Amygdala (tissue), 56 donors: ENCODE data around the gene STK11IP.

ENCODE experiments used
- DNase-seq, 56 donors: peaks; one replicate each; lab custom pipeline; 2025; lab: John Stamatoyannopoulos, UW

Gene STK11IP

GRCh38 chr2:219631904-219632759 lies 34.5 kb downstream of the STK11IP start:
- no peak for DNase-seq

- no peak for DNase-seq
These were observed 35.1 kb downstream of the STK11IP start for GRCh38 chr2:219632760-219633105.

- no peak for DNase-seq
These were observed 35.8 kb downstream of the STK11IP start for GRCh38 chr2:219633276-219634065.

DNA sequence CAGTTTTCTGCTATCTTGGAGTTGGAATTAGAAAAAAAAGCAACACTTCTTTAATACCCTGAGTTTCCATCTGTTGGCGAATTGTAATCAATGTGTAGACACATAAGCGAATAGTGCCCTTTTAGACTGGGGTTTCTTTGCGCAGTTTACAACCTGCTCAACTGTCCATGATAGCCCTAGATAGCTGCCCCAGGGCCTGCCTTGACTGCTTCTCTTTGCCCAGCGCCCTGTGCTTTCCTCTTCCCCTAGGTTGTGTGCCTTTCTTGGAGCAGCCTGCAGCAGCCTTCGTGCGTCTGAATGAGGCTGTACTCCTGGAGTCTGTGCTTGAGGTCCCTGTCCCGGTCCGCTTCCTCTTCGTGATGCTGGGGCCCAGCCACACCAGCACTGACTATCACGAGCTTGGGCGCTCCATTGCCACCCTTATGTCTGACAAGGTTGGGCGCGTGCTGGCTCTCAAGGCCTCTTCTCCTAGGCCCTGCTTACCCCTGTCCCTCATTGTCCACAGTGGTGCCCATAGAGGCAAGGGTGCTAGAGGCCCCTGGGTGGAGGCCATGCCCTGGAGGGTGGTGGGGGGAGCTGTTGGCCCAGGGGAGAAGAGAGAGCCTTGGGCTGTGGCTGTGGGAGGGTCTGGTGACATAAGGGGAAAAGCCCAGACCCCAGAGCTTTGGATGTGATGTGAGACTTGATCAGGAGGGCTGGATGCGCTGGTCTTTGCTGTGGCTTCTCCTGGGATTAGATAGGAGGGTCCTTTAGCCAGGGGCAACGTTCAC lies 36.7 kb downstream of the STK11IP start:
- no peak for DNase-seq

DNA sequence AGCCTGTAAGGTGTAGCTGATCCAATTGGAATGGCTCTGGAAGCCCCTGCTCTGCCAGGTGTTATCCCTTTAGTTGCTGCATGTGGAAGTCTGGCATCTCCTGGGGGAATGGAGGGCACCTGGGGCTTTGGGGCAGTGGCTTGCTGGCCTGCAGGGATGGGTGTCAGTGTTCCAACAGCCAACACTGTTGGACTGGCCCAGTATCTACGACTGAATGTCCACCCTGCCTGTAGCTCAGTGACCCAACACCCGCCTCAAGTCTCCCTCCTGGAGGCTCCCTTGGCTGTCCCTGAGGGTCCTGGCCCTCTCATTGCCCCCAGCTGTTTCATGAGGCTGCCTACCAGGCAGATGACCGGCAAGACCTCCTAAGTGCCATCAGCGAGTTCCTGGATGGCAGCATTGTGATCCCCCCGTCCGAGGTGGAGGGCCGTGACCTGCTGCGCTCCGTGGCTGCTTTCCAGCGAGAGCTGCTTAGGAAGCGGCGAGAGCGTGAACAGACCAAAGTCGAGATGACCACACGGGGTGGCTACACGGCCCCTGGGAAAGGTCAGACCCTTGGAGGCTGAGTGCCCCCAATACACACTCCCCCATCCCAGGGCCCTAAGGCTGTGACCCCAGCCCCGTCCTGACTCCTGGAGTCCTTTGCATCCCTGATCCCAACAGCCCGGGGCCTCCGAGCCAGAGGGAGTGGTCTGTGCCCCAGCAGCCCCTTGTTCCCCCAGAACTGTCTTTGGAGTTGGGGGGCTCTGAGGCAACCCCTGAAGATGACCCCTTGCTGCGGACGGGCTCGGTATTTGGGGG lies 37.5 kb downstream of the STK11IP start:
- DNase-seq: no peak

DNA sequence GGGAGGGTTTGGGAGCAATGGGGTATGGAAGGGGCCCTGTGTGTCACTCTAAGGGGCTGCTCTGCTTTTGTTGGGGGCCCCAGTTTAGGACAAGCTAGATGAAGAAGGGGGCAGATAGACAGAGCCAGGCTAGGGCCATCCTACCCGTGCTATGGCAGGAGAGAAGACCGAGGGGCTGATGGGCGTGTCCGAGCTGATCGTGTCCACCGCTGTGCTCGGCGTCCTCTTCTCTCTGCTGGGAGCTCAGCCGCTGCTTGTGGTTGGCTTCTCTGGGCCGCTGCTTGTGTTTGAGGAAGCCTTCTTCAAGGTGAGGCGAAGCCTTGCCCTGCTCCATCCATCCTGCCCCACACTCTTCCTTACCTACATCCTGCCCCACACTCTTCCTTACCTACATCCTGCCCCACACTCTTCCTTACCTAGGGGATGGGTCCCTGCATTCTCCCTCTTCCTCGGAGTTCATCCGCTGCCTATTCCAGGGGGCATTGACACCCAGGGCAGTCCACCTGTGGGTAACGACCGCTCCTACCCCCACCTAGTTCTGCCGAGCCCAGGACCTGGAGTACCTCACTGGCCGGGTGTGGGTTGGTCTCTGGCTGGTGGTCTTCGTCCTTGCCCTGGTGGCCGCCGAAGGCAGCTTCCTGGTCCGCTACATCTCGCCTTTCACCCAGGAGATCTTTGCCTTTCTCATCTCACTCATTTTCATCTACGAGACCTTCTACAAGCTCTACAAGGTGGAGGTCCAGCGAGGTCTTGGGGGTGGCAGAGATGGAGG lies 38.7 kb downstream of the STK11IP start:
- DNase-seq: no peak

GRCh38 chr2:219636941-219637841 lies 39.5 kb downstream of the STK11IP start:
- no peak for DNase-seq

DNA sequence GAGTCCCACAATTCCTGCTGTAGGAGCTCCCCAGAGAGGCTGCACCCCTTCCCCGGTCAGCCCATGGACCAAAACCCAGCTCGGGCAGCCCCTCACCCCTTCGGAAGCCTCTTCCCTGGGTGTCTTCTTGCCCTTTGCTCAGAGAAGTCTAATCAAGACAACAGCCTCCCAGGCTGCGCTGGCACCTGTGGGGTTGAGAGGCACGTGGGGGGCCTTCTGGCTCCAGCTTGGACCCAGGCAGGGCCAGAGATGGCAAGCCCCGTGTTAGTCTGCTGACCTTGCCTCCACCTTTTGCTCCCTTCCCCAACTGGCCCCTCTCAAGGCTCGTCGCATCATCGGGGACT lies 40.2 kb downstream of the STK11IP start:
- DNase-seq: no peak

GRCh38 chr2:219638217-219638947 lies 40.7 kb downstream of the STK11IP start:
- no peak for DNase-seq

- DNase-seq: no peak
These were observed 41.5 kb downstream of the STK11IP start for GRCh38 chr2:219638948-219639755.

DNA sequence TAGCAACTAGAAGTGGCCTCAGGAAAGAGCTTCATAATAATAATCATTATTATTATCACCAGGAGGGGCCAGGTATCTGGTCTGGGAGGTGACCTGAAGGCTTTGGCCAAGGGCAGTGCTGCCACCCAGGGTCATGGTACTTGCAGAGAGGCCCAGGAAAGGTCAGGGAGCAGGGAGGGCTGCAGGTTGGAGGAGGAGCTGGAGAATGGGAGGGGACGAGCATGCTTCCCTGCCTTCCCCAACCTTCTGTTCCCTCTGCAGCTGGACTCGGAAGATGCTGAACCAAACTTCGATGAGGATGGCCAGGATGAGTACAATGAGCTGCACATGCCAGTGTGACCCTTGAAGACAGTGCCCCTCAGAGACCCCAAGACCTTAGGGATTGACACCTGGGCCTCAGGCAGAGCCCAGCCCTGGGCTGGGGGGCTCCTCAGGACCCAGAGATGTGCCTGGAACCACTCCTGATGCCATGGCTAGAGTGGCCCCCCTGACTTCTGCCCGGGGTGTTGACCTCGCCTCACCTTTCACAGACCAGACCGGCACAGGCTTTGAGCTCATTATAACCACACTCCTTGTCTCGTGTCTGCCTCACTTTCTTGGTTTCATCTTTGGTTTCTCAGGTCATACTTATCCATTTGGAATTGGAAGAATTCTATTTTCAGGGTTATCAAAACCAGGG lies 43.9 kb downstream of the STK11IP start:
- no peak for DNase-seq

DNA sequence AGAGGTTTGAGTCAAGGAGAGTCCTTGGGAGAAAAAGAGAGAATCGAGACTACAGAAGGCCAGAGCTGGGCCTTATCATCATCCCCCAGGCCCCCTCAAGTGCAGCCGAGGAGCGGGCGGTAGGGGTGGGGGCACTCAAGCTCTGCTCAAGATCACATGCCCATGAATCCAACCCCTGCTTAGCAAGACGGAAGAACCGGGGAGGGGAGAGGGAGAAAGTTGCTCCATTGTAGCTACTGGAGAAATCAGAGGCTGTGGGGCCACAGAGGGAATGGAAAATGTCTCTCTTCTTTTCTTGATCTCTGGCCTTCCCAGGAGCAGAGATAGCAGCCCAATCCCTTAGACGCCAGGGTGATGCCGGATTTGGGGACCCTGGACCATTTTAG lies 44.4 kb downstream of the STK11IP start:
- DNase-seq: no peak

GRCh38 chr2:219642465-219643083 lies 44.9 kb downstream of the STK11IP start:
- DNase-seq: peak; percentile 15 to 96 (median 90)

- no peak for DNase-seq
These were observed 45.4 kb downstream of the STK11IP start for GRCh38 chr2:219643084-219643473.

DNA sequence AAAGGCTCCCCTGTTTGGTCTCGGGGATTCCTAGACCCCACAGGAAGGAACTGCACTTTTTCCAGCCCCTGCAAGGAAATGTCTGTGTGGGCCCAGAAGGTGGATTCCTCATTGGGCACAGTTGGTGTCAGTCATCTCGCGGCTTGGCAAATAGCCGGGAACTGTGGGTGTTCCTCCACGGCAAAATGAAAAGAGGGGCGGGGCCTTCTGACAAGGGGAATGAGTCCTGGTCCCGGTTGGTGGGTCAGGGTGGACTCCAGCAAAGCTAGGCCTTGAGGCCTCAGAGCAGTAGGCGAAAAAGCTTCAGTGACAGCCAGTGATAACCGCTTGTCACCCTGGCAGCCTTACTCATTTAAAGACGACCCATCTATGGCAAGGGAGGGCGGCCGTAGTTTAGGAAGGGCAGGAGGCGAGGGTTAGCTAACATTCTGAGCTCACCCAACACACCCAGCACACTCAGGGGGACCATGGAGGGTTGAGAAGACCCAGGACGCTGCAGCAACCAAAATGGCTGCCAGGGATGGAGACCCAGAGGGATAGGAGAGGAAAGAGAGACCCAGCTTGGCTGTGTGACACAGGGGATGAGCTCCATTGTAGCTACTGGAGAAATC lies 46.2 kb downstream of the STK11IP start:
- no peak for DNase-seq
